H1 (cell line): ENCODE results near the gene HS1BP3. TPM values are rescaled to one million over a fixed set of nuclear protein-coding genes. Genes with fewer than 3 reads are reported as not detected.

Experiments used
- CTCF ChIA-PET: fragments of 300-600 bp; sonication (Branson Sonifier 250); formaldehyde crosslinking; loops from one replicate; lab custom pipeline; 2021; ENCODE audit not compliant: partially characterized antibody; lab: Charles Lee
- POLR2A ChIA-PET: fragments of 300-600 bp; sonication (Branson Sonifier 250); formaldehyde crosslinking; loops from one replicate; lab custom pipeline; 2021; ENCODE audit warnings: inconsistent platforms; ENCODE audit not compliant: partially characterized antibody; lab: Charles Lee
- DNase-seq, 2 experiments: peaks; one replicate each; pipeline versions ENCODE4 v3.0.0 to v3.0.0-alpha.2; 2010 to 2022; ENCODE audit warnings: low spot score in 2 of 2, low read depth in 1 of 2, mixed read lengths in 1 of 2
- FAIRE-seq: peaks from 2 replicates; lab custom pipeline; 2011; peaks lifted over from hg19 to GRCh38; lab: Jason Lieb, UNC
- H2AFZ ChIP-seq: 2 replicates; pipeline ENCODE4 v1.8.1; 2012; ENCODE audit warnings: low read length, inconsistent platforms
- H2AK5ac ChIP-seq: 2 replicates; pipeline ENCODE4 v1.6.1; 2013; ENCODE audit warnings: low read depth, low read length
- H2BK120ac ChIP-seq: replicated peaks from 2 replicates; pipeline ENCODE3; 2013; ENCODE audit warnings: low read depth, low read length, inconsistent platforms
- H2BK12ac ChIP-seq: 2 replicates; pipeline ENCODE4 v1.6.1; 2013; ENCODE audit warnings: low read depth, low read length
- H2BK15ac ChIP-seq: 2 replicates; pipeline ENCODE4 v1.6.1; 2013; ENCODE audit warnings: low read length
- H2BK20ac ChIP-seq: 2 replicates; pipeline ENCODE4 v1.6.1; 2013; ENCODE audit warnings: low read length
- H2BK5ac ChIP-seq: 2 replicates; pipeline ENCODE4 v1.6.1; 2013; ENCODE audit warnings: low read depth, low read length
- H3K14ac ChIP-seq: 2 replicates; pipeline ENCODE4 v1.6.1; 2013; ENCODE audit warnings: inconsistent platforms; ENCODE audit not compliant: insufficient read length
- H3K18ac ChIP-seq: 2 replicates; pipeline ENCODE4 v1.6.1; 2013; ENCODE audit warnings: low read length; ENCODE audit errors: extremely low read depth
- H3K23ac ChIP-seq: 2 replicates; pipeline ENCODE4 v1.6.1; 2013; ENCODE audit warnings: inconsistent platforms; ENCODE audit not compliant: insufficient read length
- H3K23me2 ChIP-seq: 2 replicates; pipeline ENCODE4 v1.6.1; 2013; ENCODE audit warnings: low read depth, low read length
- H3K27ac ChIP-seq: 2 replicates; pipeline ENCODE4 v1.6.1; 2011; ENCODE audit warnings: low read depth, low read length, inconsistent platforms
- H3K27me3 ChIP-seq, 4 experiments: replicated peaks in 1 of 4; 1 replicate in 1 of 4; 2 replicates in 3 of 4; pipeline versions ENCODE4 v1.6.1 to v1.8.1; 2011 to 2013; ENCODE audit warnings: low read length in 3 of 4, mild to moderate bottlenecking in 3 of 4, inconsistent platforms in 2 of 4, mixed read lengths in 2 of 4, moderate library complexity in 1 of 4; ENCODE audit not compliant: control insufficient read depth in 3 of 4, insufficient read depth in 3 of 4; ENCODE audit errors: extremely low read depth in 1 of 4
- H3K36me3 ChIP-seq, 4 experiments: 2 replicates each; pipeline versions ENCODE4 v1.6.1 to v1.8.1; 2011 to 2013; ENCODE audit warnings: mild to moderate bottlenecking in 4 of 4, low read length in 3 of 4, moderate library complexity in 2 of 4, control low read depth in 1 of 4, inconsistent platforms in 1 of 4; ENCODE audit not compliant: insufficient read depth in 4 of 4, control insufficient read depth in 2 of 4
- H3K4ac ChIP-seq: replicated peaks from 2 replicates; pipeline ENCODE3; 2013; ENCODE audit warnings: low read length, low read depth, mixed read lengths, inconsistent platforms; ENCODE audit not compliant: insufficient read length
- H3K4me1 ChIP-seq, 4 experiments: replicated peaks in 1 of 4; 1 replicate in 1 of 4; 2 replicates in 3 of 4; pipeline versions ENCODE4 v1.6.1 to v1.8.1; 2011 to 2013; ENCODE audit warnings: low read length in 3 of 4, inconsistent platforms in 2 of 4, mixed read lengths in 1 of 4; ENCODE audit not compliant: insufficient read depth in 4 of 4, control insufficient read depth in 3 of 4
- H3K4me2 ChIP-seq, 2 experiments: 2 replicates each; pipeline versions ENCODE4 v1.6.1 to v1.8.1; 2011 to 2013; ENCODE audit warnings: low read depth in 2 of 2, low read length in 2 of 2, control low read depth in 1 of 2, inconsistent platforms in 1 of 2, mild to moderate bottlenecking in 1 of 2; ENCODE audit not compliant: insufficient read depth in 1 of 2
- H3K4me3 ChIP-seq, 4 experiments: fragments of 200-600, 300-600 bp in 1 of 4; sonication (generic), shearing (Covaris generic), sonication (Bioruptor Twin) in 1 of 4; 2 replicates each; pipeline versions ENCODE4 v1.5.1 to v1.8.1; 2011 to 2016; ENCODE audit warnings: low read length in 4 of 4, low read depth in 3 of 4, control low read depth in 2 of 4, inconsistent platforms in 2 of 4, mild to moderate bottlenecking in 2 of 4, mixed read lengths in 1 of 4, moderate library complexity in 1 of 4; ENCODE audit not compliant: insufficient read depth in 2 of 4; ENCODE audit errors: extremely low read depth in 1 of 4
- H3K56ac ChIP-seq: replicated peaks from 2 replicates; pipeline ENCODE3; 2013; ENCODE audit warnings: low read depth, mild to moderate bottlenecking, mixed read lengths, low read length, inconsistent platforms; ENCODE audit not compliant: insufficient read length
- H3K79me1 ChIP-seq: 2 replicates; pipeline ENCODE4 v1.6.1; 2013; ENCODE audit warnings: low read depth, low read length, control low read depth
- H3K79me2 ChIP-seq, 2 experiments: 2 replicates each; pipeline versions ENCODE4 v1.6.1 to v1.8.1; 2012 to 2013; ENCODE audit warnings: low read length in 2 of 2, mild to moderate bottlenecking in 2 of 2, inconsistent platforms in 1 of 2; ENCODE audit not compliant: insufficient read depth in 2 of 2, control insufficient read depth in 1 of 2
- H3K9ac ChIP-seq, 4 experiments: replicated peaks in 1 of 4; 1 replicate in 1 of 4; 2 replicates in 3 of 4; pipeline versions ENCODE4 v1.6.1 to v1.8.1; 2011 to 2013; ENCODE audit warnings: low read depth in 3 of 4, low read length in 3 of 4, control low read depth in 2 of 4, mild to moderate bottlenecking in 2 of 4, moderate library complexity in 2 of 4, inconsistent platforms in 1 of 4; ENCODE audit errors: extremely low read depth in 1 of 4
- H3K9me3 ChIP-seq, 2 experiments: 2 replicates each; pipeline versions ENCODE4 v1.6.1 to v1.8.1; 2012 to 2013; ENCODE audit warnings: mild to moderate bottlenecking in 2 of 2, moderate library complexity in 2 of 2, control low read depth in 1 of 2, inconsistent platforms in 1 of 2, low read depth in 1 of 2, low read length in 1 of 2, mixed read lengths in 1 of 2; ENCODE audit not compliant: insufficient read depth in 2 of 2
- H4K20me1 ChIP-seq, 2 experiments: replicated peaks in 1 of 2; 2 replicates each; pipeline versions ENCODE3 to v1.8.1; 2011 to 2013; ENCODE audit warnings: inconsistent platforms in 2 of 2, low read length in 2 of 2, mild to moderate bottlenecking in 1 of 2; ENCODE audit not compliant: insufficient read depth in 2 of 2, control insufficient read depth in 1 of 2
- H4K5ac ChIP-seq: 2 replicates; pipeline ENCODE4 v1.6.1; 2013; ENCODE audit warnings: low read length, low read depth, mixed read lengths, inconsistent platforms; ENCODE audit not compliant: insufficient read length
- H4K8ac ChIP-seq: 2 replicates; pipeline ENCODE4 v1.8.0; 2013; ENCODE audit warnings: mild to moderate bottlenecking, moderate library complexity, low read length, inconsistent platforms; ENCODE audit not compliant: insufficient read depth; ENCODE audit errors: extremely low read depth
- H4K91ac ChIP-seq: replicated peaks from 2 replicates; pipeline ENCODE3; 2013; ENCODE audit warnings: low read length, mixed read lengths, inconsistent platforms; ENCODE audit not compliant: insufficient read length
- ATF2 ChIP-seq: IDR thresholded peaks from 2 replicates; pipeline ENCODE4 v1.6.1; 2012; ENCODE audit warnings: low read length, inconsistent platforms
- CBX8 ChIP-seq: fragments of 300-800, 300-1000 bp; sonication (generic); IDR thresholded peaks from 2 replicates; pipeline ENCODE4 v1.7.1; 2016; ENCODE audit warnings: low read depth, low read length, borderline replicate concordance
- CHD1 ChIP-seq: IDR thresholded peaks from 2 replicates; pipeline ENCODE4 v1.6.1; 2012; ENCODE audit warnings: low read depth, low read length, improper control_type of control experiment
- FOSL1 ChIP-seq: IDR thresholded peaks from 2 replicates; pipeline ENCODE4 v1.6.1; 2011; ENCODE audit warnings: mild to moderate bottlenecking, low read depth, low read length, moderate library complexity; ENCODE audit not compliant: insufficient read depth
- KDM1A ChIP-seq: fragments of 200-600, 300-600 bp; sonication (generic); IDR thresholded peaks from 2 replicates; pipeline ENCODE4 v1.7.1; 2016; ENCODE audit warnings: mild to moderate bottlenecking, low read length, borderline replicate concordance
- KDM4A ChIP-seq: IDR thresholded peaks from one replicate; pipeline ENCODE4 v1.7.1; 2012; ENCODE audit warnings: low read depth, mild to moderate bottlenecking, moderate library complexity, low read length, inconsistent platforms; ENCODE audit not compliant: severe bottlenecking
- NRF1 ChIP-seq: IDR thresholded peaks from 2 replicates; pipeline ENCODE4 v1.6.1; 2011; ENCODE audit warnings: mild to moderate bottlenecking, low read depth, low read length, improper control_type of control experiment
- PHF8 ChIP-seq: fragments of 200-600 bp; sonication (generic); conservative IDR thresholded peaks from 2 replicates; pipeline ENCODE4 v1.7.1; 2012; ENCODE audit warnings: low read depth, mild to moderate bottlenecking, inconsistent platforms, low read length, moderate library complexity
- SP1 ChIP-seq: IDR thresholded peaks from 2 replicates; pipeline ENCODE4 v1.6.1; 2011; ENCODE audit warnings: low read depth, low read length
- ZNF274 ChIP-seq: IDR thresholded peaks from 2 replicates; pipeline ENCODE4 v1.7.0; 2012; ENCODE audit warnings: low read length, borderline replicate concordance; ENCODE audit errors: extremely low read depth
- WGBS, 2 experiments: shearing (Covaris generic) in 1 of 2; methylation state at CpG; one replicate each; pipeline versions ENCODE4 v1.1.6 to v1.1.7; 2013 to 2015; ENCODE audit warnings: low lambda C conversion rate in 2 of 2, mixed read lengths in 2 of 2, inconsistent platforms in 1 of 2, low coverage in 1 of 2, missing lambda C conversion rate in 1 of 2; ENCODE audit not compliant: insufficient replicate concordance in 2 of 2, insufficient coverage in 1 of 2, insufficient read length in 1 of 2; ENCODE audit errors: extremely low coverage in 1 of 2, missing lambda C conversion rate in 1 of 2; 5-methylcytosine and 5-hydroxymethylcytosine counted together
- polyA plus RNA-seq, 7 experiments: library from polyadenylated mRNA; depleted of rRNA in 3 of 7; stranded (reverse) in 5 of 7; unstranded in 2 of 7; fragments of >200 nt in 5 of 7; fragments of 200-250 nt in 2 of 7; gene quantifications; 1 replicate in 5 of 7; 2 replicates in 1 of 7; 4 replicates in 1 of 7; pipeline versions ENCODE4 v1.2.1 to v1.2.3, GENCODE V29; 2011 to 2013; ENCODE audit warnings: missing spikeins in 2 of 7, mixed read lengths in 2 of 7
- total RNA-seq: library from RNA; stranded (reverse); fragmentation: NEBNext Ultra II Directional; extraction: Animal tissue kit (Norgen Biotek cat#: 25700); gene quantifications from 2 replicates; pipeline ENCODE4 v1.2.1, GENCODE V29; 2021

Gene HS1BP3
- total and polyA plus RNA-seq, 2 of the 8 experiments (the other 6 are each of a cell fraction or from before 2014, with no cell fraction given) = 11.1 to 11.3 TPM

- no peak overlapping the region for H3K27ac ChIP-seq
- peaks cover 7% of the 10 kb centered on the region; the same call in 1 of the 2 replicates for H3K23me2 ChIP-seq
- no peak overlapping the region for H2BK12ac ChIP-seq
- FAIRE-seq (no peak), DNase-seq (no peak)
- H3K56ac ChIP-seq = no peak overlapping the region
- no peak overlapping the region for H2AK5ac ChIP-seq
- H3K79me1 ChIP-seq = no peaks in the 10 kb centered on the region
- H3K36me3 ChIP-seq = no peaks in the 10 kb centered on the region
- no peaks in the 10 kb centered on the region for H4K20me1 ChIP-seq
- no peak overlapping the region for H4K91ac ChIP-seq
- no peak overlapping the region for H3K18ac ChIP-seq
- no peak overlapping the region for H4K5ac ChIP-seq
- WGBS, 2 experiments = 91% methylated on average over 11 of the region's 11 CpGs; no CpG with 5 or more reads in 1 of the 2 experiments
- no peak overlapping the region for H2BK15ac ChIP-seq
- H2BK5ac ChIP-seq = no peak overlapping the region
- no peak overlapping the region for H3K9ac ChIP-seq
- H3K4me1 ChIP-seq = peaks cover 5 to 16% (median 8%) of the 10 kb centered on the region in 4 experiments
- H3K4ac ChIP-seq = no peak overlapping the region
- H4K8ac ChIP-seq = no peak overlapping the region
- no peak overlapping the region for H3K4me3 ChIP-seq
- H3K14ac ChIP-seq = no peak overlapping the region
- no peak overlapping the region for H2AFZ ChIP-seq
- no peaks in the 10 kb centered on the region for H3K79me2 ChIP-seq
- no peak overlapping the region for H3K23ac ChIP-seq
- no peak overlapping the region for H2BK20ac ChIP-seq
- ChIA-PET POLR2A (interaction anchor here (1.2 to 2.7 kb wide), 3 partner anchors 8 to 206 kb away, joined by 3 to 19 read pairs (median 12); partner anchors contain the start of genes LDAH and RHOB), CTCF (interaction anchor here (0.6 to 5.5 kb wide), 12 partner anchors 8 to 457 kb away, joined by 3 to 63 read pairs (median 12); partner anchors contain the start of gene RHOB)
- H3K27me3 ChIP-seq = peaks cover 0 to 4% (median under 1%) of the 10 kb centered on the region in 4 experiments; a peak in 4 of 7 replicates
- H3K9me3 ChIP-seq = no peaks in the 10 kb centered on the region
- no peak overlapping the region for H3K4me2 ChIP-seq
- H2BK120ac ChIP-seq = no peak overlapping the region
- TF ChIP-seq KDM4A (no peak), ATF2 (no peak), CBX8 (no peak), CHD1 (no peak), SP1 (no peak), ZNF274 (no peak), KDM1A (no peak), FOSL1 (no peak), NRF1 (no peak), PHF8 (no peak)
Observed at GRCh38 chr2:20652673-20653575, 2.0 kb upstream of the HS1BP3 start.
